Activated T-cell treated with anti-CD3 and anti-CD28 coated beads, Interleukin-2, amount 50 U/mL, for 72 hours (primary cell): ENCODE results near the gene PEDS1. TPM values are rescaled to one million over a fixed set of nuclear protein-coding genes. Genes with fewer than 3 reads are reported as not detected.
A peak's percentile ranks its signal among the peaks of the same experiment; 100 is the strongest.
"Not testable (repeated sequence)": the region's sequence is repeated elsewhere in the genome, so short reads cannot be mapped to it uniquely, and the experiment has no call there.

Source experiments
- ATAC-seq, 2 donors: fragments of 150-1000 bp; cut with Tn5 transposase; replicated peaks in 1 of 2; 2 replicates each; pipeline ENCODE4 v1.10.0; 2021; ENCODE audit warnings: moderate library complexity in 2 of 2, mild to moderate bottlenecking in 1 of 2
- DNase-seq, 2 donors: peaks; one replicate each; pipeline ENCODE4 v3.0.0; 2021 to 2022; ENCODE audit warnings: mixed read lengths in 1 of 2
- H3K27ac Mint-ChIP-seq: one replicate; pipeline ENCODE4 v1.8.0; 2022; ENCODE audit warnings: mild to moderate bottlenecking, moderate library complexity, mixed read lengths
- H3K27me3 Mint-ChIP-seq: one replicate; pipeline ENCODE4 v1.8.0; 2022; ENCODE audit warnings: low read depth, mixed read lengths
- H3K36me3 Mint-ChIP-seq, 2 donors: one replicate each; pipeline ENCODE4 v1.8.0; 2022; ENCODE audit warnings: mixed read lengths in 2 of 2, mild to moderate bottlenecking in 1 of 2; ENCODE audit not compliant: insufficient read depth in 2 of 2
- H3K4me1 Mint-ChIP-seq: one replicate; pipeline ENCODE4 v1.8.0; 2022; ENCODE audit warnings: low read depth, mixed read lengths
- H3K4me3 Mint-ChIP-seq, 2 donors: one replicate each; pipeline ENCODE4 v1.8.0; 2022; ENCODE audit warnings: mild to moderate bottlenecking in 2 of 2, mixed read lengths in 2 of 2, moderate library complexity in 2 of 2
- H3K9me3 Mint-ChIP-seq, 2 donors: one replicate each; pipeline ENCODE4 v1.8.0; 2022; ENCODE audit warnings: mixed read lengths in 2 of 2
- total RNA-seq, 2 donors: library from RNA; stranded (reverse); gene quantifications; one replicate each; pipeline ENCODE4 v1.2.3, GENCODE V29; 2022

Gene PEDS1
- total RNA-seq: 10 to 100 TPM; 14.4 to 17.9 TPM

- Mint-ChIP-seq H3K9me3 (no peaks in the 10 kb centered on the region), H3K4me1 (peaks cover 45% of the 10 kb centered on the region), H3K27ac (peak within 1 kb of the TSS; percentile 77), H3K27me3 (no peaks in the 10 kb centered on the region), H3K36me3 (peaks cover 1 to 2% of the 10 kb centered on the region in 2 donors), H3K4me3 (peak within 1 kb of the TSS; percentile 86 to 94)
- ATAC-seq (peak; percentile 98 to 99), DNase-seq (peak; percentile 88 to 90)
These were observed at the start of gene PEDS1 for GRCh38 chr20:50153500-50154377. Gene PEDS1, minus strand, starts transcription at chr20:50153723. Its CDS starts 86 bp downstream, at chr20:50153637.

DNA sequence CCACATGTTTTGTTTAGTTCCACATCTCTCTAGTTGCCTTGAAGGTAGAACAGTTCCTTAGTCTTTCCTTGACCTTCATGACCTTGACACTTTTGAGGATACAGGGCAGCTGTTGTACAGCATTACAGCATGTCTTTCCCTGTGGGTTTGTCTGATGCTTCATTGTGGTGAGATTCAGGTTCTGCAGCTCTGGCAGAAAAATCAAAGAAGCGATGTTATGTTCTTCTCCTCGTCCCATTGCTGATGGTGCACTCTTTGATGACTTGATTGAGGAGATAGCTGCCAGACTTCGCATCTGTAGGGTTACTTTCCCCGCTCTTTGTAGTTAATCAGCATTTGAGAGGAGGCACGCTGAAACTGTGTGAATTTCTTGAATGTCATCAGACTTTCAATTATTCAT is 49.2 kb upstream of the PEDS1 start:
- peak; percentile 39 to 45 for ATAC-seq
- DNase-seq: no peak
- Mint-ChIP-seq H3K4me1 (peaks cover 16% of the 10 kb centered on the region), H3K9me3 (peaks cover 0 to 6% of the 10 kb centered on the region in 2 donors), H3K36me3 (peaks cover 0 to 5% of the 10 kb centered on the region in 2 donors), H3K27me3 (peaks cover 11% of the 10 kb centered on the region), H3K27ac (no peak overlapping the region), H3K4me3 (peak overlapping the region in 1 of 2 donors; percentile 6)

DNA sequence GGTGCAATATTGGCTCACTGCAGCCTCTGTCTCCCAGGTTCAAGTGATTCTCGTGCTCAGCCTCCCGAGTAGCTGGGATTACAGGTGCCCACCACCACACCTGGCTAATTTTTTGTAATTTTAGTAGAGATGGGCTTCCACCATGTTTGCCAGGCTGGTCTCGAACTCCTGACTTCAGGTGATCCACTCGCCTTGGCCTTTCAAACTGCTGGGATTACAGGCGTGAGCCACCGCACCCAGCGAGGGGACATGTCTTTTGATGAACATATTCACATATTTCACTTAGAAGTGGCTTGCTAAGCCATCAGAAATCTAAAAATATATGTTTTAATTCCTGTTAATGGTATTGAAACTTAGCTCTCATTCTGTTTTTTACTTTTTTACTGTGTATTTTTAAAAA is 48.2 kb upstream of the PEDS1 start:
- ATAC-seq: not testable (repeated sequence)
- peaks cover 11% of the 10 kb centered on the region for H3K27me3 Mint-ChIP-seq

DNA sequence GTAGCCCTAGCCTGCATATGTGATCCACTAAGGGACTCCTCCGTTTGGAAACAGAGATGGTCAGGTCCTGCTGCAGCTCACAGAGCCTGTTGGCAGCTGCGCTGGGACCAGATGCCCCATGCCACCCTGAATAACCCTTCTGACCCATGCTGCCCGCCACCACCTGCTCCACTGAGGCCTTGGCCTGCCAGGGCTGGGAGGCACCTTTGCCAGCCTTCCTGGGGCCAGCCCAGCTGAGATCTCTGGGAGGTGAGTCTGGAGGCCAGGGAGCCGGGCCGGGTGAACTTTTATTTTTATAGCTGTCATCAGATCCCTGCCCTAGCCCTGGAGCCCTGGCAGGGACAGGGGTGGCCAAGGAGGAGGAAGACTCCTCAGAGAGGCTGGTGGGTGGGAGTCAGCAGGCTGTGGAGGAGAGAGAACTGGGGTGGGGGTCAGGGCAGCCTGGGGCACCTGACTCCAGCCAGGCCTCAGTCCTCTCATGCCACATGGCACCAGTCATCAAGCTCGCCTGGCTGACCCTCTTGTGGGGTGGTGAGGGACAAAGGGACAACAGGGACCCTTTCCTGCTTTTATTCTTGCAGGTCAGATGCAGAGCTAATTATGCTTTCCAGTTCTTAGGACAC is 47.1 kb upstream of the PEDS1 start:
- peaks cover under 1 to 5% of the 10 kb centered on the region in 2 donors for H3K36me3 Mint-ChIP-seq
- H3K27me3 Mint-ChIP-seq: peaks cover 11% of the 10 kb centered on the region
- ATAC-seq (no peak), DNase-seq (no peak)
- H3K9me3 Mint-ChIP-seq: peaks cover 0 to 6% of the 10 kb centered on the region in 2 donors
- no peak overlapping the region for H3K4me3 Mint-ChIP-seq
- H3K4me1 Mint-ChIP-seq: peaks cover 23% of the 10 kb centered on the region
- H3K27ac Mint-ChIP-seq: no peak overlapping the region

More for the DNA sequence above, 48.2 kb upstream of the PEDS1 start:
- not testable (repeated sequence) for H3K27ac Mint-ChIP-seq, H3K9me3 Mint-ChIP-seq, DNase-seq, H3K4me3 Mint-ChIP-seq, H3K36me3 Mint-ChIP-seq
- peaks cover 16% of the 10 kb centered on the region for H3K4me1 Mint-ChIP-seq

- DNase-seq (no peak), ATAC-seq (no peak)
- peaks cover 2 to 7% of the 10 kb centered on the region in 2 donors for H3K36me3 Mint-ChIP-seq
- peaks cover 11% of the 10 kb centered on the region for H3K27me3 Mint-ChIP-seq
- no peak overlapping the region for H3K27ac Mint-ChIP-seq
- H3K4me3 Mint-ChIP-seq: no peak overlapping the region
- peaks cover 30% of the 10 kb centered on the region for H3K4me1 Mint-ChIP-seq
- H3K9me3 Mint-ChIP-seq: peaks cover 0 to 6% of the 10 kb centered on the region in 2 donors
These were observed 46.2 kb upstream of the PEDS1 start for GRCh38 chr20:50199703-50200102.

DNA sequence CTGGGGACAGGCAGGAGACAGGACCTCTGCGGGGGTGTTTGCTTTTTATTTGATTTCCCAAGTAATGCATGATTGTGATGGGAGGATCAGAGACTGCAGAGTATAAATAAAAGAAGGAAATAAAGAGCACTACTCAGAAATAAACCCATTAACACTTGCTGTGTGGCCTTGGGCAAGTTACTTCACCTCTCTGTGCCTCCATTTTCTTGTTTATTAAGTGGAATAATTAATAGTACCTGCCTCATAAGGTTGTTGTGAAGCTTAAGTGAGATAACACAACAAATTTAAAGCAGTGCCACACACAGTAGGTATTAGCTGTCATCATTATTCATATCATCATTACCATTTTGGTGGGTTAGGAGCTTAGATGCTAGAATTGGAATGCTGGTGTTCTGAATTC is 45.2 kb upstream of the PEDS1 start:
- peaks cover 36% of the 10 kb centered on the region for H3K4me1 Mint-ChIP-seq
- H3K9me3 Mint-ChIP-seq: no peaks in the 10 kb centered on the region
- peaks cover 4% of the 10 kb centered on the region for H3K27me3 Mint-ChIP-seq
- DNase-seq (no peak), ATAC-seq (no peak)
- peaks cover 3 to 6% of the 10 kb centered on the region in 2 donors for H3K36me3 Mint-ChIP-seq
- no peak overlapping the region for H3K4me3 Mint-ChIP-seq
- peak overlapping the region; percentile 73 for H3K27ac Mint-ChIP-seq

- Mint-ChIP-seq H3K4me3 (no peak overlapping the region), H3K27me3 (no peaks in the 10 kb centered on the region), H3K4me1 (peaks cover 39% of the 10 kb centered on the region), H3K27ac (no peak overlapping the region), H3K9me3 (no peaks in the 10 kb centered on the region), H3K36me3 (peaks cover 8 to 9% of the 10 kb centered on the region in 2 donors)
- ATAC-seq (no peak), DNase-seq (no peak)
These were observed 44.7 kb upstream of the PEDS1 start for GRCh38 chr20:50198180-50198666.

GRCh38 chr20:50197463-50198179 is 44.1 kb upstream of the PEDS1 start:
- Mint-ChIP-seq H3K27me3 (no peaks in the 10 kb centered on the region), H3K4me3 (no peak overlapping the region), H3K27ac (no peak overlapping the region), H3K4me1 (peaks cover 39% of the 10 kb centered on the region), H3K36me3 (peaks cover 14 to 15% of the 10 kb centered on the region in 2 donors), H3K9me3 (no peaks in the 10 kb centered on the region)
- peak in 1 of 2 donors; percentile 3 for ATAC-seq
- no peak for DNase-seq

DNA sequence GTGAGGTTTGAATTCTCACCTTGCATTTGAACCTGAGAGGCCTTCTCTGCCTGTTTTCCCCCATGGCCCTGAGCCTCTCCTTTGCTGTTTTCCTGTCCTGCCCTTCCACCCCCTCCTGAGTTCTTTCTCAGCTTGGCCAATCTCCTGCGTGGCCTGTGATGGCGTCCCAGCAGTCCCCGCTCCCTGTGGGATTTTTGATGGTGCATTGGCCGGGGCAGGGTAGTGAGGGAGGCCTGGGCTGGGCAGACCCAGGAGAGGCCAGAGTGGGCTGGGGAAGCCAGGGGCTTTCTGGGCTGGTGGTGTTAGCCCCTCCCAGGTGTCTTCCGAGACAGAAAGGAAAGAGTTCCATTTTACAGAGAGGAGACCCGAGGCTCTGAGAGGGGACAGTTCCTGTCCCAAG is 43.4 kb upstream of the PEDS1 start:
- DNase-seq (no peak), ATAC-seq (no peak)
- Mint-ChIP-seq H3K9me3 (no peaks in the 10 kb centered on the region), H3K4me3 (no peak overlapping the region), H3K27ac (peak overlapping the region; percentile 67), H3K4me1 (peaks cover 40% of the 10 kb centered on the region), H3K36me3 (peaks cover 16 to 20% of the 10 kb centered on the region in 2 donors), H3K27me3 (no peaks in the 10 kb centered on the region)

DNA sequence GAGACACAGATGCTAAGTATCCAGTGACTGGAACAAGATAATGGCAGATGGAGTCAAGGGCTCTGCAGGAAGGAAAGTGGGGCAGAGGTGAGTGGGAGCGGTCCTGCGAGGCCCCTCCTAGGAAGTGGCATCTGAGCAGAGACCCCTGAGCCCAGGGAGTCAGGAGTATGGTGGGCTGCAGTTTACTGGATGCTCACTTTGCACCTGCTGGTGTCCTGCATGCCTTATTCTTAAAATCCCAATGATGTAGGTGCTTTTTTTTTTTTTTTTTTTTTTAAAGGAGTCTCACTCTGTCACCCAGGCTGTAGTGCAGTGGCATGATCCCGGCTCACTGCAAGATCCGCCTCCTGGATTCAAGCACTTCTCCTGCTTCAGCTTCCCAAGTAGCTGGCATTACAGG is 42.7 kb upstream of the PEDS1 start:
- Mint-ChIP-seq H3K9me3 (no peaks in the 10 kb centered on the region), H3K4me3 (no peak overlapping the region), H3K4me1 (peaks cover 40% of the 10 kb centered on the region), H3K27ac (peak overlapping the region; percentile 45), H3K36me3 (peaks cover 16 to 20% of the 10 kb centered on the region in 2 donors), H3K27me3 (no peaks in the 10 kb centered on the region)
- DNase-seq: no peak
- no peak for ATAC-seq

DNA sequence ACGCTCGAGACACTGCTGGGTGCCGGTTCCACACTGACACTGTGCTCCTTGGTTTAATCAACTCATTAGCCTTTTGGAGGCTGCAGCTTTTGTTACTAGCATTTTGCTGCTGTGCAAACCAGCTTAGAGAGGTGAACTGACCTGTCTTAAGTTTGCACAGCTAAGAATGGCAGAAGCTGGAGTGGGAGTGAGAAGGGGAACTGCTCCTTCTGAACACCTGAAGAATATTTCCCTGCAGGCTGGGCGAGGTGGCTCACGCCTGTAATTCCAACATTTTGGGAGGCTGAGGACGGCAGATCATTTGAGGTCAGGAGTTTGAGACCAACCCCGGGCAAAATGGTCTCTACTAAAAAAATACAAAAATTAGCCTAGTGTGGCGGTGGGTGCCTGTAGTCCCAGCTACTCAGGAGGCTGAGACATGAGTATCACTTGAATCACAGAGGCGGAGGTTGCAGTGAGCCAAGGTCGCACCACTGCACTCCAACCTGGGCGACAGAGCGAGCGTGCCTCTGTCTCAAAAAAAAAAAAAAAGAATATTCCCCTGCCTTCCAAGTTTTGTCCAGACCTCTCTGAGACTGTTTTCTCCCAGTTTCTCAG is 42.1 kb upstream of the PEDS1 start:
- Mint-ChIP-seq H3K4me3 (peak overlapping the region in 1 of 2 donors; percentile 97), H3K27me3 (no peaks in the 10 kb centered on the region), H3K36me3 (peaks cover 16 to 20% of the 10 kb centered on the region in 2 donors), H3K9me3 (no peaks in the 10 kb centered on the region), H3K27ac (peak overlapping the region; percentile 89), H3K4me1 (peaks cover 40% of the 10 kb centered on the region)
- ATAC-seq: no peak
- DNase-seq: no peak

- DNase-seq (no peak), ATAC-seq (no peak)
- Mint-ChIP-seq H3K4me3 (peak overlapping the region; percentile 90 to 97), H3K9me3 (no peaks in the 10 kb centered on the region), H3K27ac (peak overlapping the region; percentile 89), H3K36me3 (peaks cover 16 to 20% of the 10 kb centered on the region in 2 donors), H3K27me3 (no peaks in the 10 kb centered on the region), H3K4me1 (peaks cover 40% of the 10 kb centered on the region)
These were observed 41.5 kb upstream of the PEDS1 start for GRCh38 chr20:50194831-50195523.
